Measurements from ENCODE around the gene HUWE1. TPM values are rescaled to one million over a fixed set of nuclear protein-coding genes. Genes with fewer than 3 reads are reported as not detected.

The HUWE1 gene
- total and polyA plus RNA-seq, 2 experiments from 2014 or later, result 61.2 to 225 TPM

GRCh38 chrX:53606456-53606855, 80.1 kb downstream of the HUWE1 start:
- no peaks in the 10 kb centered on the region for H3K4me1 ChIP-seq (ENCODE audit: insufficient read depth)
- ATAC-seq, result no peak
- H4K20me1 ChIP-seq (replicated peaks; ENCODE audit: insufficient read depth), result 0 out of 2 replicates have a peak, but pooled peaks cover 3% of the 10 kb centered on the region
- no peaks in the 10 kb centered on the region for H3K9me2 ChIP-seq (ENCODE audit: insufficient read depth)
- H3K27ac ChIP-seq (ENCODE audit: low read depth), result no peak overlapping the region
- Mint-ChIP-seq H3K27me3 (ENCODE audit: insufficient read depth, low read depth, poor library complexity) (peaks cover 2% of the 10 kb centered on the region), H3K4me1 (no peaks in the 10 kb centered on the region), H3K4me3 (no peak overlapping the region), H3K27ac (no peak overlapping the region), H3K36me3 (ENCODE audit: low read depth) (peaks cover 94% of the 10 kb centered on the region), H3K9me3 (no peaks in the 10 kb centered on the region)
- peaks cover 60% of the 10 kb centered on the region for H3K36me3 ChIP-seq (ENCODE audit: insufficient read depth)
- no peaks in the 10 kb centered on the region for H3K27me3 ChIP-seq (ENCODE audit: insufficient read depth)
- H3K79me2 ChIP-seq (replicated peaks; ENCODE audit: insufficient read depth), result peaks cover 14% of the 10 kb centered on the region
- no peak overlapping the region for H2AFZ ChIP-seq
- no peaks in the 10 kb centered on the region for H3F3A ChIP-seq (replicated peaks; ENCODE audit: low read depth)
- H3K4me3 ChIP-seq, result no peak overlapping the region
- TF ChIP-seq EZH2phosphoT487 (IDR thresholded peaks at IDR 0.05; ENCODE audit: unreplicated experiment) (no peak), ZNF462 (CRISPR knock-in tag; IDR thresholded peaks at IDR 0.05) (no peak), ZNF331 (CRISPR knock-in tag; IDR thresholded peaks at IDR 0.05; ENCODE audit: low read depth) (no peak), EZH2 (IDR thresholded peaks at IDR 0.05; ENCODE audit: low read depth, unreplicated experiment) (no peak), REST (IDR thresholded peaks at IDR 0.05; ENCODE audit: unreplicated experiment) (no peak), CTCF (conservative IDR thresholded peaks at IDR 0.05; ENCODE audit: low read depth in 2 of 2) (no peak), JUNB (IDR thresholded peaks at IDR 0.05; ENCODE audit: unreplicated experiment) (no peak), ETS1 (IDR thresholded peaks at IDR 0.05) (no peak), CREB1 (CRISPR knock-in tag; IDR thresholded peaks at IDR 0.05; ENCODE audit: low read depth) (no peak), STAT1 (IDR thresholded peaks at IDR 0.05; ENCODE audit: unreplicated experiment) (no peak), ZNF114 (CRISPR knock-in tag; IDR thresholded peaks at IDR 0.05) (no peak)
- no peak overlapping the region for H3K4me2 ChIP-seq
- DNase-seq (ENCODE audit: low spot score), result no peak

All from GM23338 (cell line).